GM18511 (cell line): ENCODE results near the gene COL4A3.

Source experiments
- ATAC-seq: cut with Tn5 transposase; IDR thresholded peaks from one replicate; pipeline ENCODE4 v1.9.1; 2021; ENCODE audit warnings: mild to moderate bottlenecking, moderate library complexity; ENCODE audit not compliant: unreplicated experiment

The COL4A3 gene

GRCh38 chr2:227163998-227164762, at the start of gene COL4A3, which contains the start of gene COL4A4:
COL4A3 (plus strand) TSS chr2:227164624; CDS start chr2:227164727, 103 bp downstream.
COL4A4 (minus strand) TSS chr2:227164205; CDS start chr2:227147483, 16,722 bp downstream.
- peak; percentile 57 for ATAC-seq

- ATAC-seq = no peak
Measured at GRCh38 chr2:227115761-227116160, 48.7 kb upstream of the COL4A3 start.

- ATAC-seq = no peak
Measured at GRCh38 chr2:227117027-227117426, 47.4 kb upstream of the COL4A3 start.

- no peak for ATAC-seq
Measured at GRCh38 chr2:227117852-227118251, 46.6 kb upstream of the COL4A3 start.

- ATAC-seq = no peak
Measured at GRCh38 chr2:227118353-227118752, 46.1 kb upstream of the COL4A3 start.

- no peak for ATAC-seq
Measured at GRCh38 chr2:227123697-227124096, 40.7 kb upstream of the COL4A3 start.

- ATAC-seq = no peak
Measured at GRCh38 chr2:227124811-227125210, 39.6 kb upstream of the COL4A3 start.

- ATAC-seq = no peak
Measured at GRCh38 chr2:227125506-227125905, 38.9 kb upstream of the COL4A3 start.

- ATAC-seq = no peak
Measured at GRCh38 chr2:227127201-227127600, 37.2 kb upstream of the COL4A3 start.

- no peak for ATAC-seq
Measured at GRCh38 chr2:227130636-227131035, 33.8 kb upstream of the COL4A3 start.

GRCh38 chr2:227132986-227133385, 31.4 kb upstream of the COL4A3 start:
- ATAC-seq = no peak

- ATAC-seq = no peak
Measured at GRCh38 chr2:227134591-227134990, 29.8 kb upstream of the COL4A3 start.

- ATAC-seq = no peak
Measured at GRCh38 chr2:227141301-227141700, 23.1 kb upstream of the COL4A3 start.

GRCh38 chr2:227143895-227144294, 20.5 kb upstream of the COL4A3 start:
- no peak for ATAC-seq

GRCh38 chr2:227146456-227146855, 18.0 kb upstream of the COL4A3 start:
- no peak for ATAC-seq

- no peak for ATAC-seq
Measured at GRCh38 chr2:227147023-227147422, 17.4 kb upstream of the COL4A3 start.

- ATAC-seq = no peak
Measured at GRCh38 chr2:227148106-227148505, 16.3 kb upstream of the COL4A3 start.

GRCh38 chr2:227150222-227150936, 14.0 kb upstream of the COL4A3 start:
- ATAC-seq = no peak

- no peak for ATAC-seq
Measured at GRCh38 chr2:227152093-227152766, 12.2 kb upstream of the COL4A3 start.

- no peak for ATAC-seq
Measured at GRCh38 chr2:227153307-227153706, 11.1 kb upstream of the COL4A3 start.

GRCh38 chr2:227153758-227154486, 10.5 kb upstream of the COL4A3 start:
- ATAC-seq = no peak
